ENCODE data around the gene HES7.

The HES7 gene

GRCh38 chr17:8126491-8127066 lies 2.7 kb upstream of the HES7 start:
- TF ChIP-seq GATA1 (IDR thresholded peaks at IDR 0.05; ENCODE audit: low read depth, low read length): no peak
- TF ChIP-seq POLR2A (IDR thresholded peaks at IDR 0.05; ENCODE audit: low read length): no peak
- DNase-seq: peak; percentile 57 to 58

GRCh38 chr17:8125947-8126490 lies 2.1 kb upstream of the HES7 start:
- no peak for TF ChIP-seq GATA1 (IDR thresholded peaks at IDR 0.05; ENCODE audit: low read depth, low read length)
- TF ChIP-seq POLR2A (IDR thresholded peaks at IDR 0.05; ENCODE audit: low read length): no peak

GRCh38 chr17:8125154-8125946 lies 1.4 kb upstream of the HES7 start:
- peak; percentile 82 to 92 for DNase-seq
- TF ChIP-seq POLR2A (IDR thresholded peaks at IDR 0.05; ENCODE audit: low read length) (no peak), GATA1 (IDR thresholded peaks at IDR 0.05; ENCODE audit: low read depth, low read length) (no peak)

More at GRCh38 chr17:8125947-8126490, 2.1 kb upstream of the HES7 start:
- DNase-seq: no peak

GRCh38 chr17:8124350-8125153 lies 646 bp upstream of the HES7 start:
- no peak for DNase-seq
- TF ChIP-seq POLR2A (IDR thresholded peaks at IDR 0.05; ENCODE audit: low read length): no peak
- no peak for TF ChIP-seq GATA1 (IDR thresholded peaks at IDR 0.05; ENCODE audit: low read depth, low read length)

- TF ChIP-seq GATA1 (IDR thresholded peaks at IDR 0.05; ENCODE audit: low read depth, low read length) (no peak), POLR2A (IDR thresholded peaks at IDR 0.05; ENCODE audit: low read length) (no peak)
- no peak for DNase-seq
Measured at GRCh38 chr17:8122924-8123694, 797 bp downstream of the HES7 start.

GRCh38 chr17:8122422-8122923 lies 1.4 kb downstream of the HES7 start:
- DNase-seq: no peak
- TF ChIP-seq POLR2A (IDR thresholded peaks at IDR 0.05; ENCODE audit: low read length): no peak
- TF ChIP-seq GATA1 (IDR thresholded peaks at IDR 0.05; ENCODE audit: low read depth, low read length): no peak

- DNase-seq: peak; percentile 79 to 81
- TF ChIP-seq GATA1 (IDR thresholded peaks at IDR 0.05; ENCODE audit: low read depth, low read length): no peak
- no peak for TF ChIP-seq POLR2A (IDR thresholded peaks at IDR 0.05; ENCODE audit: low read length)
Measured at GRCh38 chr17:8121681-8122421, 2.1 kb downstream of the HES7 start.

GRCh38 chr17:8121407-8121680 lies 2.6 kb downstream of the HES7 start:
- no peak for DNase-seq
- no peak for TF ChIP-seq GATA1 (IDR thresholded peaks at IDR 0.05; ENCODE audit: low read depth, low read length)
- no peak for TF ChIP-seq POLR2A (IDR thresholded peaks at IDR 0.05; ENCODE audit: low read length)

GRCh38 chr17:8120520-8121406 lies 3.1 kb downstream of the HES7 start:
- TF ChIP-seq POLR2A (IDR thresholded peaks at IDR 0.05; ENCODE audit: low read length): no peak
- no peak for TF ChIP-seq GATA1 (IDR thresholded peaks at IDR 0.05; ENCODE audit: low read depth, low read length)
- peak; percentile 90 to 91 for DNase-seq

GRCh38 chr17:8119581-8120519 lies 4.1 kb downstream of the HES7 start:
- no peak for TF ChIP-seq POLR2A (IDR thresholded peaks at IDR 0.05; ENCODE audit: low read length)
- no peak for TF ChIP-seq GATA1 (IDR thresholded peaks at IDR 0.05; ENCODE audit: low read depth, low read length)
- peak; percentile 94 to 98 for DNase-seq
